ENCODE results near the gene ARHGEF10L. TPM values are rescaled to one million over a fixed set of nuclear protein-coding genes. Genes with fewer than 3 reads are reported as not detected.

Gene ARHGEF10L
- total RNA-seq, 1 experiment from 2014 or later, result 21.6 TPM

- Histone ChIP-seq H3K79me2 (ENCODE audit: low read depth) (no peaks in the 10 kb centered on the region), H3K4me3 (no peak overlapping the region), H3K9me3 (ENCODE audit: insufficient read depth, low read depth) (no peaks in the 10 kb centered on the region), H2AFZ (no peak overlapping the region), H4K20me1 (ENCODE audit: insufficient read depth) (no peaks in the 10 kb centered on the region), H3K27me3 (ENCODE audit: insufficient read depth, low read depth) (no peaks in the 10 kb centered on the region), H3K9me2 (ENCODE audit: insufficient read depth) (no peaks in the 10 kb centered on the region), H3F3A (ENCODE audit: insufficient read depth, low read depth) (no peaks in the 10 kb centered on the region), H3K36me3 (ENCODE audit: low read depth) (no peaks in the 10 kb centered on the region), H3K4me1 (replicated peaks; ENCODE audit: insufficient read depth) (no peaks in the 10 kb centered on the region), H3K27ac (no peak overlapping the region), H3K4me2 (no peak overlapping the region)
- TF ChIP-seq EZH2 (IDR thresholded peaks at IDR 0.05; ENCODE audit: low read depth), result no peak
- TF ChIP-seq CTCF (conservative IDR thresholded peaks at IDR 0.05), result no peak
- CTCF ChIA-PET, result interaction anchor here (0.6 kb wide), 1 partner anchor 12 kb away, joined by 3 read pairs; no protein-coding TSS in a partner anchor
- intact Hi-C loops (cut with micrococcal nuclease; ENCODE audit: unreplicated experiment), result no loop called here
- BruUV-seq (replicated peaks), result no TSS peak
- POLR2A ChIA-PET (ENCODE audit: unreplicated experiment), result no interaction called here
- DNase-seq, result no peak
Measured at GRCh38 chr1:17670587-17671313, 131.3 kb downstream of the ARHGEF10L start.

GRCh38 chr1:17671314-17671705 is 131.8 kb downstream of the ARHGEF10L start:
- Histone ChIP-seq H3K27ac (no peak overlapping the region), H2AFZ (no peak overlapping the region), H4K20me1 (ENCODE audit: insufficient read depth) (no peaks in the 10 kb centered on the region), H3K4me2 (no peak overlapping the region), H3K36me3 (ENCODE audit: low read depth) (no peaks in the 10 kb centered on the region), H3K4me3 (no peak overlapping the region), H3K27me3 (ENCODE audit: insufficient read depth, low read depth) (no peaks in the 10 kb centered on the region), H3K4me1 (replicated peaks; ENCODE audit: insufficient read depth) (no peaks in the 10 kb centered on the region), H3K9me2 (ENCODE audit: insufficient read depth) (no peaks in the 10 kb centered on the region), H3K79me2 (ENCODE audit: low read depth) (no peaks in the 10 kb centered on the region), H3F3A (ENCODE audit: insufficient read depth, low read depth) (no peaks in the 10 kb centered on the region), H3K9me3 (ENCODE audit: insufficient read depth, low read depth) (no peaks in the 10 kb centered on the region)
- TF ChIP-seq CTCF (conservative IDR thresholded peaks at IDR 0.05) (no peak), EZH2 (IDR thresholded peaks at IDR 0.05; ENCODE audit: low read depth) (no peak)
- no TSS peak for BruUV-seq (replicated peaks)
- ChIA-PET CTCF (no interaction called here), POLR2A (ENCODE audit: unreplicated experiment) (no interaction called here)
- intact Hi-C loops (cut with micrococcal nuclease; ENCODE audit: unreplicated experiment), result no loop called here
- no peak for DNase-seq

- Histone ChIP-seq H3K27me3 (ENCODE audit: insufficient read depth, low read depth) (no peaks in the 10 kb centered on the region), H3K4me1 (replicated peaks; ENCODE audit: insufficient read depth) (no peaks in the 10 kb centered on the region), H3K27ac (no peak overlapping the region), H3K9me3 (ENCODE audit: insufficient read depth, low read depth) (no peaks in the 10 kb centered on the region), H3K4me2 (no peak overlapping the region), H3K36me3 (ENCODE audit: low read depth) (no peaks in the 10 kb centered on the region), H3F3A (ENCODE audit: insufficient read depth, low read depth) (no peaks in the 10 kb centered on the region), H3K9me2 (ENCODE audit: insufficient read depth) (no peaks in the 10 kb centered on the region), H3K79me2 (ENCODE audit: low read depth) (no peaks in the 10 kb centered on the region), H2AFZ (no peak overlapping the region), H3K4me3 (no peak overlapping the region), H4K20me1 (ENCODE audit: insufficient read depth) (no peaks in the 10 kb centered on the region)
- CTCF ChIA-PET, result no interaction called here
- DNase-seq, result no peak
- intact Hi-C loops (cut with micrococcal nuclease; ENCODE audit: unreplicated experiment), result no loop called here
- no TSS peak for BruUV-seq (replicated peaks)
- no peak for TF ChIP-seq EZH2 (IDR thresholded peaks at IDR 0.05; ENCODE audit: low read depth)
- no peak for TF ChIP-seq CTCF (conservative IDR thresholded peaks at IDR 0.05)
- POLR2A ChIA-PET (ENCODE audit: unreplicated experiment), result no interaction called here
Measured at GRCh38 chr1:17671741-17672140, 132.2 kb downstream of the ARHGEF10L start.
